ENCODE measurements around the gene SESN1. TPM values are rescaled to one million over a fixed set of nuclear protein-coding genes. Genes with fewer than 3 reads are reported as not detected.

SESN1 gene
- total RNA-seq, 4 donors from 2014 or later: 50.8 to 80.5 (median 78.0) TPM

- Histone ChIP-seq H3K27me3 (no peaks in the 10 kb centered on the region), H3K36me3 (no peaks in the 10 kb centered on the region), H3K27ac (no peak overlapping the region), H3K4me3 (no peak overlapping the region), H3K9me3 (no peaks in the 10 kb centered on the region), H3K4me1 (peaks cover 7 to 72% (median 17%) of the 10 kb centered on the region in 3 donors)
- ATAC-seq: no peak
- TF ChIP-seq CTCF (IDR thresholded peaks at IDR 0.05) (no peak), POLR2A (IDR thresholded peaks at IDR 0.05) (no peak), EP300 (IDR thresholded peaks at IDR 0.05) (no peak), POLR2AphosphoS5 (IDR thresholded peaks at IDR 0.05) (no peak)
Observed at GRCh38 chr6:109074133-109074415, 20.6 kb downstream of the SESN1 start.

GRCh38 chr6:109073344-109074132, 21.1 kb downstream of the SESN1 start:
- H3K9me3 ChIP-seq: no peaks in the 10 kb centered on the region
- H3K4me3 ChIP-seq: no peak overlapping the region
- no peak overlapping the region for H3K27ac ChIP-seq
- no peaks in the 10 kb centered on the region for H3K36me3 ChIP-seq
- 39 to 48% methylated on average over 6 to 7 of the region's 7 CpGs for WGBS, 2 donors (ENCODE audit: low coverage in 1 of 2)
- peaks cover 7 to 66% (median 17%) of the 10 kb centered on the region in 3 donors for H3K4me1 ChIP-seq
- peak; percentile 61 for ATAC-seq
- H3K27me3 ChIP-seq: no peaks in the 10 kb centered on the region
- TF ChIP-seq POLR2AphosphoS5 (IDR thresholded peaks at IDR 0.05) (peak; percentile 31), EP300 (IDR thresholded peaks at IDR 0.05) (no peak), POLR2A (IDR thresholded peaks at IDR 0.05) (no peak), CTCF (IDR thresholded peaks at IDR 0.05) (peak; percentile 40 to 85 (median 74))

GRCh38 chr6:109071125-109071917, 23.3 kb downstream of the SESN1 start:
- no peak overlapping the region for H3K4me3 ChIP-seq
- H3K9me3 ChIP-seq: no peaks in the 10 kb centered on the region
- H3K4me1 ChIP-seq: peaks cover 7 to 55% (median 14%) of the 10 kb centered on the region in 3 donors
- H3K27ac ChIP-seq: no peak overlapping the region
- H3K27me3 ChIP-seq: no peaks in the 10 kb centered on the region
- no peak for ATAC-seq
- WGBS, 2 donors (ENCODE audit: low coverage in 1 of 2): 42 to 49% methylated on average over 7 of the region's 7 CpGs
- TF ChIP-seq CTCF (IDR thresholded peaks at IDR 0.05) (no peak), POLR2A (IDR thresholded peaks at IDR 0.05) (no peak), EP300 (IDR thresholded peaks at IDR 0.05) (no peak), POLR2AphosphoS5 (IDR thresholded peaks at IDR 0.05) (no peak)
- H3K36me3 ChIP-seq: no peaks in the 10 kb centered on the region

- 89% methylated on average over 1 to 2 of the region's 2 CpGs for WGBS, 2 donors (ENCODE audit: low coverage in 1 of 2)
- no peaks in the 10 kb centered on the region for H3K27me3 ChIP-seq
- H3K27ac ChIP-seq: no peak overlapping the region
- no peak overlapping the region for H3K4me3 ChIP-seq
- no peaks in the 10 kb centered on the region for H3K36me3 ChIP-seq
- peaks cover 7 to 51% (median 14%) of the 10 kb centered on the region in 3 donors for H3K4me1 ChIP-seq
- no peaks in the 10 kb centered on the region for H3K9me3 ChIP-seq
- peak; percentile 58 for ATAC-seq
- TF ChIP-seq POLR2AphosphoS5 (IDR thresholded peaks at IDR 0.05) (no peak), CTCF (IDR thresholded peaks at IDR 0.05) (no peak), POLR2A (IDR thresholded peaks at IDR 0.05) (no peak), EP300 (IDR thresholded peaks at IDR 0.05) (no peak)
Observed at GRCh38 chr6:109069746-109070145, 24.9 kb downstream of the SESN1 start.
